GM19372 (cell line): ENCODE results near the gene RFTN1.

ENCODE experiments used
- ATAC-seq: cut with Tn5 transposase; IDR thresholded peaks from one replicate; pipeline ENCODE4 v1.9.1; 2021; ENCODE audit warnings: mild to moderate bottlenecking, low read depth, moderate library complexity; ENCODE audit not compliant: unreplicated experiment

Gene RFTN1

GRCh38 chr3:16439848-16440708 lies 73.4 kb downstream of the RFTN1 start:
- no peak for ATAC-seq

GRCh38 chr3:16439163-16439847 lies 74.2 kb downstream of the RFTN1 start:
- ATAC-seq, result no peak

GRCh38 chr3:16437640-16438039 lies 75.9 kb downstream of the RFTN1 start:
- ATAC-seq, result no peak

- peak; percentile 78 for ATAC-seq
Observed at GRCh38 chr3:16433701-16434151, 79.8 kb downstream of the RFTN1 start.

GRCh38 chr3:16432714-16433113 lies 80.8 kb downstream of the RFTN1 start:
- peak; percentile 31 for ATAC-seq

GRCh38 chr3:16430717-16431630 lies 82.5 kb downstream of the RFTN1 start:
- peak; percentile 34 for ATAC-seq

- no peak for ATAC-seq
Observed at GRCh38 chr3:16429086-16429485, 84.4 kb downstream of the RFTN1 start.

GRCh38 chr3:16428612-16429011 lies 84.9 kb downstream of the RFTN1 start:
- no peak for ATAC-seq

GRCh38 chr3:16427103-16427965 lies 86.2 kb downstream of the RFTN1 start:
- ATAC-seq, result no peak

GRCh38 chr3:16426665-16427064 lies 86.8 kb downstream of the RFTN1 start:
- no peak for ATAC-seq

GRCh38 chr3:16426029-16426400 lies 87.5 kb downstream of the RFTN1 start:
- ATAC-seq, result no peak

GRCh38 chr3:16425398-16426028 lies 88.0 kb downstream of the RFTN1 start:
- ATAC-seq, result no peak

- ATAC-seq, result peak; percentile 70
Observed at GRCh38 chr3:16423947-16424673, 89.4 kb downstream of the RFTN1 start.

GRCh38 chr3:16423298-16423697 lies 90.2 kb downstream of the RFTN1 start:
- no peak for ATAC-seq

GRCh38 chr3:16419640-16420241 lies 93.8 kb downstream of the RFTN1 start:
- ATAC-seq, result no peak

- ATAC-seq, result no peak
Observed at GRCh38 chr3:16417945-16418739, 95.4 kb downstream of the RFTN1 start.

GRCh38 chr3:16415911-16416476 lies 97.5 kb downstream of the RFTN1 start:
- ATAC-seq, result no peak
